DND-41 (cell line): ENCODE measurements around the gene CDHR3.

Experiments used
- ATAC-seq: fragments of 200-7000 bp; cut with Tn5 transposase; 3 replicates; pipeline ENCODE4 v1.9.1; 2021; ENCODE audit warnings: low read depth; ENCODE audit not compliant: insufficient read depth
- DNase-seq: peaks from one replicate; pipeline ENCODE4 v3.0.0-alpha.2; 2020
- H2AFZ ChIP-seq: 2 replicates; pipeline ENCODE4 v1.6.0; 2012; ENCODE audit warnings: low read depth, low read length
- H3K27ac ChIP-seq: 2 replicates; pipeline ENCODE4 v1.5.1; 2012; ENCODE audit warnings: low read length, inconsistent platforms
- H3K27me3 ChIP-seq: fragments of 200-600 bp; sonication (generic); 2 replicates; pipeline ENCODE4 v1.6.0; 2012; ENCODE audit warnings: low read length, mild to moderate bottlenecking, inconsistent platforms; ENCODE audit not compliant: insufficient read depth, poor library complexity
- H3K36me3 ChIP-seq: 2 replicates; pipeline ENCODE4 v1.5.1; 2012; ENCODE audit warnings: low read length, inconsistent platforms; ENCODE audit not compliant: insufficient read depth
- H3K4me1 ChIP-seq: 2 replicates; pipeline ENCODE4 v1.5.1; 2012; ENCODE audit warnings: mild to moderate bottlenecking, low read length; ENCODE audit not compliant: insufficient read depth
- H3K4me2 ChIP-seq: 2 replicates; pipeline ENCODE4 v1.6.0; 2012; ENCODE audit warnings: mild to moderate bottlenecking, moderate library complexity, low read length, inconsistent platforms; ENCODE audit not compliant: insufficient read depth
- H3K4me3 ChIP-seq, 2 experiments: fragments of 200-600 bp in 1 of 2; shearing (Covaris generic) in 1 of 2; 2 replicates each; pipeline ENCODE4 v1.5.1; 2012 to 2016; ENCODE audit warnings: inconsistent platforms in 2 of 2, low read length in 2 of 2, mild to moderate bottlenecking in 2 of 2, low read depth in 1 of 2, moderate library complexity in 1 of 2
- H3K79me2 ChIP-seq: 2 replicates; pipeline ENCODE4 v1.6.0; 2012; ENCODE audit warnings: low read length, inconsistent platforms; ENCODE audit not compliant: insufficient read depth
- H3K9ac ChIP-seq: 2 replicates; pipeline ENCODE4 v1.6.0; 2012; ENCODE audit warnings: low read depth, mild to moderate bottlenecking, inconsistent platforms, low read length, moderate library complexity
- H3K9me3 ChIP-seq: 2 replicates; pipeline ENCODE4 v1.5.1; 2012; ENCODE audit warnings: low read length, moderate library complexity, mild to moderate bottlenecking, inconsistent platforms; ENCODE audit not compliant: insufficient read depth, severe bottlenecking
- H4K20me1 ChIP-seq: 2 replicates; pipeline ENCODE4 v1.6.0; 2012; ENCODE audit warnings: low read length; ENCODE audit not compliant: insufficient read depth
- EZH2 ChIP-seq: IDR thresholded peaks from 3 replicates; pipeline ENCODE4 v1.6.1; 2012; ENCODE audit warnings: borderline replicate concordance, low read depth, mild to moderate bottlenecking, moderate library complexity, low read length, inconsistent platforms; ENCODE audit not compliant: severe bottlenecking
- TF ChIP-seq, protein P1 (sequence below): IDR thresholded peaks from 2 replicates; pipeline ENCODE4 v1.5.1; 2012; ENCODE audit warnings: borderline replicate concordance, low read length, moderate library complexity, mild to moderate bottlenecking; ENCODE audit not compliant: poor library complexity, severe bottlenecking; ENCODE audit errors: extremely low read depth

Gene CDHR3

GRCh38 chr7:106012184-106012583, 49.1 kb downstream of the CDHR3 start:
- peaks cover 23% of the 10 kb centered on the region; the same call in 1 of the 2 replicates for H4K20me1 ChIP-seq
- DNase-seq (no peak), ATAC-seq (no peak)
- H3K4me1 ChIP-seq = peaks cover 6% of the 10 kb centered on the region
- TF ChIP-seq, protein P1, sequence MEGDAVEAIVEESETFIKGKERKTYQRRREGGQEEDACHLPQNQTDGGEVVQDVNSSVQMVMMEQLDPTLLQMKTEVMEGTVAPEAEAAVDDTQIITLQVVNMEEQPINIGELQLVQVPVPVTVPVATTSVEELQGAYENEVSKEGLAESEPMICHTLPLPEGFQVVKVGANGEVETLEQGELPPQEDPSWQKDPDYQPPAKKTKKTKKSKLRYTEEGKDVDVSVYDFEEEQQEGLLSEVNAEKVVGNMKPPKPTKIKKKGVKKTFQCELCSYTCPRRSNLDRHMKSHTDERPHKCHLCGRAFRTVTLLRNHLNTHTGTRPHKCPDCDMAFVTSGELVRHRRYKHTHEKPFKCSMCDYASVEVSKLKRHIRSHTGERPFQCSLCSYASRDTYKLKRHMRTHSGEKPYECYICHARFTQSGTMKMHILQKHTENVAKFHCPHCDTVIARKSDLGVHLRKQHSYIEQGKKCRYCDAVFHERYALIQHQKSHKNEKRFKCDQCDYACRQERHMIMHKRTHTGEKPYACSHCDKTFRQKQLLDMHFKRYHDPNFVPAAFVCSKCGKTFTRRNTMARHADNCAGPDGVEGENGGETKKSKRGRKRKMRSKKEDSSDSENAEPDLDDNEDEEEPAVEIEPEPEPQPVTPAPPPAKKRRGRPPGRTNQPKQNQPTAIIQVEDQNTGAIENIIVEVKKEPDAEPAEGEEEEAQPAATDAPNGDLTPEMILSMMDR = no peak
- peaks cover 7% of the 10 kb centered on the region for H3K9me3 ChIP-seq
- H3K9ac ChIP-seq = no peak overlapping the region
- no peaks in the 10 kb centered on the region for H3K79me2 ChIP-seq
- no peak overlapping the region for H3K27ac ChIP-seq
- no peak overlapping the region for H3K4me2 ChIP-seq
- no peaks in the 10 kb centered on the region for H3K36me3 ChIP-seq
- H3K27me3 ChIP-seq = peaks cover 66% of the 10 kb centered on the region
- H2AFZ ChIP-seq = no peak overlapping the region
- no peak overlapping the region for H3K4me3 ChIP-seq

- no peak overlapping the region for H3K27ac ChIP-seq
- DNase-seq (no peak), ATAC-seq (no peak)
- no peaks in the 10 kb centered on the region for H3K79me2 ChIP-seq
- H3K4me1 ChIP-seq = peaks cover 6% of the 10 kb centered on the region
- H3K9me3 ChIP-seq = peaks cover 6% of the 10 kb centered on the region
- H3K4me2 ChIP-seq = no peak overlapping the region
- H3K36me3 ChIP-seq = no peaks in the 10 kb centered on the region
- peaks cover 72% of the 10 kb centered on the region for H3K27me3 ChIP-seq
- no peak overlapping the region for H2AFZ ChIP-seq
- peaks cover 27% of the 10 kb centered on the region for H4K20me1 ChIP-seq
- H3K4me3 ChIP-seq = no peak overlapping the region
- no peak for TF ChIP-seq EZH2
- TF ChIP-seq, protein P1 = no peak
- H3K9ac ChIP-seq = no peak overlapping the region
Measured at GRCh38 chr7:106012935-106013439, 49.9 kb downstream of the CDHR3 start.

DNA sequence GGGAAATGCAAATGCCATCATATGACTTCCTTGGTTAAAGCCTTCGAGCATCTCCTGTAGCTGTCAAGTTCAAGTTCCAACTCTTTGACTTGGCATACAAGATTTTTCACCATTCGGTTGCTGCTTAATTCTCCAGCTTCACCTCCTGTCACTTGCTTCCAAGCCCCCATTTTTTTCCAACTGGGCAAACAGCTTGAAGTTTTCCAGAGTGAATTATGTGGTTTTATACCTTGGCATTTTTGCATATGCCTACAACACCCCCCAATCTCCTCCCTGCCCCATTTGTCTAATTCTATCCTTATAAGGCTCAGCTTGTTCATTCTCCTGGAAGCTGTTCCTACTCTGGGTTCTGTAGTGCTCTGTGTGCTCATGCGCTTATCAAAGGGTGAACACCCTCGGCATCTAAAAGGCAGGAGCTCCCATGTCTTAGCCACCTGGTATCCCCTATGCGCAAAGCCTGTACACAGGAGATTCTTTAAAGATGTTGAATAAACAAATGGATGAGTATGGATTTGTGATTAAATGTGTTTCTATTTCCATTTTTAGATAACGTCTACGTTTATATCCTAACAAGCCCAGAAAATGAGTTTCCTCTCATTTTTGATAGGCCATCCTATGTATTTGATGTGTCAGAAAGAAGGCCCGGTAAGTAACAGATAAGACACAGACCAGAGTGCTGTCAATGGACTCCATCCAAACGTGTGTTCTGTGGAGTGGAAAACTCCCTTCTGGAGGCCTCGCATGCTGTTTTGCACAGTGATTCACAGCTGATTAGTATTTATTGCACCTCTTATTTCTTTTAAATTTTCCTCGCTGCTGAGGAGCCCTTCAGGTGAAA, 52.5 kb downstream of the CDHR3 start:
- no peak overlapping the region for H2AFZ ChIP-seq
- H3K4me3 ChIP-seq = no peak overlapping the region
- TF ChIP-seq EZH2 = no peak
- TF ChIP-seq, protein P1 = no peak
- H3K36me3 ChIP-seq = no peaks in the 10 kb centered on the region
- H3K4me1 ChIP-seq = no peaks in the 10 kb centered on the region
- no peaks in the 10 kb centered on the region for H3K9me3 ChIP-seq
- H4K20me1 ChIP-seq = peaks cover 25% of the 10 kb centered on the region
- H3K27ac ChIP-seq = no peak overlapping the region
- H3K9ac ChIP-seq = no peak overlapping the region
- no peak for DNase-seq
- no peak overlapping the region for H3K4me2 ChIP-seq
- H3K27me3 ChIP-seq = peaks cover 73% of the 10 kb centered on the region
- no peaks in the 10 kb centered on the region for H3K79me2 ChIP-seq
- ATAC-seq = no peak
